ENCODE results near the gene MORN1. TPM values are rescaled to one million over a fixed set of nuclear protein-coding genes. Genes with fewer than 3 reads are reported as not detected.

The MORN1 gene
- total RNA-seq, 4 donors from 2014 or later, result 3.0 to 34.0 (median 12.5) TPM

- no peaks in the 10 kb centered on the region for H3K36me3 ChIP-seq
- peaks cover 21 to 32% (median 22%) of the 10 kb centered on the region in 4 donors for H3K4me1 ChIP-seq
- no peak for DNase-seq
- 87 to 100% methylated on average over 1 to 13 of the region's 18 CpGs for WGBS, 2 donors (ENCODE audit: low coverage in 1 of 2)
- H3K4me3 ChIP-seq, result no peak overlapping the region
- intact Hi-C loops (cut with DNase I; ENCODE audit: low total_unique reads) (no loop called here), in situ Hi-C loops (cut with MboI; ENCODE audit: low pct_ligation_motif_present in 1 of 4, low pct_unique_long_range_greater_than_20kb in 1 of 4, low sequenced_read_pairs in 3 of 4) (loop anchor here in 2 of 4 donors (25.0 kb wide), 1 partner anchor 112 kb away; no protein-coding TSS in a partner anchor)
- H3K9me3 ChIP-seq, result no peaks in the 10 kb centered on the region
- peaks cover 16% of the 10 kb centered on the region for H3K27me3 ChIP-seq
- no peak overlapping the region for H3K27ac ChIP-seq
- TF ChIP-seq CTCF (IDR thresholded peaks at IDR 0.05) (no peak), POLR2A (IDR thresholded peaks at IDR 0.05) (no peak), POLR2AphosphoS5 (IDR thresholded peaks at IDR 0.05) (no peak), EP300 (IDR thresholded peaks at IDR 0.05; ENCODE audit: low read depth) (no peak)
Measured at GRCh38 chr1:2324553-2325366, 66.6 kb downstream of the MORN1 start.

- in situ Hi-C loops (cut with MboI; ENCODE audit: low pct_ligation_motif_present in 1 of 4, low pct_unique_long_range_greater_than_20kb in 1 of 4, low sequenced_read_pairs in 3 of 4) (loop anchor here in 2 of 4 donors (25.0 kb wide), 1 partner anchor 111 kb away; no protein-coding TSS in a partner anchor), intact Hi-C loops (cut with DNase I; ENCODE audit: low total_unique reads) (no loop called here)
- Histone ChIP-seq H3K4me3 (no peak overlapping the region), H3K9me3 (no peaks in the 10 kb centered on the region), H3K4me1 (peaks cover 22 to 34% (median 23%) of the 10 kb centered on the region in 4 donors), H3K27ac (peak overlapping the region in 1 of 4 donors; percentile 86), H3K36me3 (no peaks in the 10 kb centered on the region), H3K27me3 (peaks cover 16% of the 10 kb centered on the region)
- TF ChIP-seq CTCF (IDR thresholded peaks at IDR 0.05), result no peak
- TF ChIP-seq EP300 (IDR thresholded peaks at IDR 0.05; ENCODE audit: low read depth), result no peak
- no peak for TF ChIP-seq POLR2AphosphoS5 (IDR thresholded peaks at IDR 0.05)
- no peak for TF ChIP-seq POLR2A (IDR thresholded peaks at IDR 0.05)
- DNase-seq, result no peak
- 88 to 100% methylated on average over 2 to 16 of the region's 16 CpGs for WGBS, 2 donors (ENCODE audit: low coverage in 1 of 2)
Measured at GRCh38 chr1:2323451-2323974, 67.8 kb downstream of the MORN1 start.

- WGBS, 2 donors (ENCODE audit: low coverage in 1 of 2), result 73 to 93% methylated on average over 6 to 33 of the region's 41 CpGs
- no peak for DNase-seq
- H3K4me1 ChIP-seq, result peaks cover 22 to 34% (median 23%) of the 10 kb centered on the region in 4 donors
- TF ChIP-seq CTCF (IDR thresholded peaks at IDR 0.05), result no peak
- TF ChIP-seq POLR2A (IDR thresholded peaks at IDR 0.05), result no peak
- TF ChIP-seq POLR2AphosphoS5 (IDR thresholded peaks at IDR 0.05), result no peak
- TF ChIP-seq EP300 (IDR thresholded peaks at IDR 0.05; ENCODE audit: low read depth), result no peak
- peak overlapping the region; percentile 73 to 89 (median 83) for H3K27ac ChIP-seq
- H3K4me3 ChIP-seq, result no peak overlapping the region
- intact Hi-C loops (cut with DNase I; ENCODE audit: low total_unique reads), result no loop called here
- H3K9me3 ChIP-seq, result no peaks in the 10 kb centered on the region
- in situ Hi-C loops (cut with MboI; ENCODE audit: low pct_ligation_motif_present in 1 of 4, low pct_unique_long_range_greater_than_20kb in 1 of 4, low sequenced_read_pairs in 3 of 4), result loop anchor here in 2 of 4 donors (25.0 kb wide), 1 partner anchor 110 kb away; no protein-coding TSS in a partner anchor
- H3K27me3 ChIP-seq, result peaks cover 16% of the 10 kb centered on the region
- H3K36me3 ChIP-seq, result no peaks in the 10 kb centered on the region
Measured at GRCh38 chr1:2322581-2323211, 68.7 kb downstream of the MORN1 start.

GRCh38 chr1:2322065-2322571 is 69.2 kb downstream of the MORN1 start:
- H3K27ac ChIP-seq, result peak overlapping the region; percentile 73 to 89 (median 83)
- in situ Hi-C loops (cut with MboI; ENCODE audit: low pct_ligation_motif_present in 1 of 4, low pct_unique_long_range_greater_than_20kb in 1 of 4, low sequenced_read_pairs in 3 of 4), result loop anchor here in 2 of 4 donors (25.0 kb wide), 1 partner anchor 110 kb away; no protein-coding TSS in a partner anchor
- TF ChIP-seq CTCF (IDR thresholded peaks at IDR 0.05) (no peak), POLR2AphosphoS5 (IDR thresholded peaks at IDR 0.05) (peak in 2 of 3 donors; percentile 27 to 54), POLR2A (IDR thresholded peaks at IDR 0.05) (no peak), EP300 (IDR thresholded peaks at IDR 0.05; ENCODE audit: low read depth) (no peak)
- no peaks in the 10 kb centered on the region for H3K9me3 ChIP-seq
- no peaks in the 10 kb centered on the region for H3K36me3 ChIP-seq
- H3K4me1 ChIP-seq, result peaks cover 22 to 34% (median 23%) of the 10 kb centered on the region in 4 donors
- 0 to 7% methylated on average over 5 to 26 of the region's 30 CpGs for WGBS, 2 donors (ENCODE audit: low coverage in 1 of 2)
- intact Hi-C loops (cut with DNase I; ENCODE audit: low total_unique reads), result no loop called here
- peak; percentile 60 for DNase-seq
- H3K4me3 ChIP-seq, result no peak overlapping the region
- H3K27me3 ChIP-seq, result peaks cover 16% of the 10 kb centered on the region
